Left lung (tissue), 10 donors: ENCODE results near the gene PRKG1. TPM values are rescaled to one million over a fixed set of nuclear protein-coding genes. Genes with fewer than 3 reads are reported as not detected.
"Not testable (repeated sequence)": the region's sequence is repeated elsewhere in the genome, so short reads cannot be mapped to it uniquely, and the experiment has no call there.

ENCODE experiments used
- ATAC-seq: fragments of 200-7000 bp; cut with Tn5 transposase; one replicate; pipeline ENCODE4 v1.9.1; 2020; ENCODE audit warnings: moderate library complexity
- DNase-seq, 4 donors: peaks; one replicate each; pipeline ENCODE4 v3.0.0-alpha.2; 2013 to 2020
- H3K27ac ChIP-seq, 2 donors: fragments of 200-600 bp; sonication (generic) in 1 of 2; one replicate each; pipeline versions ENCODE4 v1.5.0 to v1.8.0; 2020 to 2021
- H3K27me3 ChIP-seq, 2 donors: fragments of 200-600 bp; sonication (generic) in 1 of 2; one replicate each; pipeline versions ENCODE4 v1.5.0 to v1.8.0; 2020 to 2021
- H3K36me3 ChIP-seq, 2 donors: fragments of 200-600 bp; sonication (generic) in 1 of 2; one replicate each; pipeline versions ENCODE4 v1.5.0 to v1.8.0; 2020 to 2021
- H3K4me1 ChIP-seq, 2 donors: fragments of 200-600 bp; one replicate each; pipeline ENCODE4 v1.8.0; 2021
- H3K4me3 ChIP-seq, 2 donors: fragments of 200-600 bp; sonication (generic) in 1 of 2; one replicate each; pipeline versions ENCODE4 v1.5.0 to v1.8.0; 2020 to 2021; ENCODE audit warnings: mild to moderate bottlenecking in 1 of 2
- H3K9me3 ChIP-seq, 2 donors: fragments of 200-600 bp; sonication (generic) in 1 of 2; one replicate each; pipeline versions ENCODE4 v1.5.0 to v1.8.0; 2020 to 2021
- intact Hi-C, 2 donors: fragments of 100-400 bp; cut with DNase I; formaldehyde crosslinking; loops; one replicate each; pipeline versions ENCODE4 v1.11.2 to v1.14.2; 2022
- polyA plus RNA-seq, 6 donors: library from polyadenylated mRNA; unstranded; fragments of 120-200 nt; gene quantifications; one replicate each; pipeline ENCODE4 v1.2.1, GENCODE V29; 2013; ENCODE audit not compliant: insufficient read length in 6 of 6
- total RNA-seq, 2 donors: library from RNA; stranded (reverse); fragmentation: NEBNext Ultra II Directional; extraction: Animal tissue kit (Norgen Biotek cat#: 25700); gene quantifications; one replicate each; pipeline ENCODE4 v1.2.1, GENCODE V29; 2021
- TF ChIP-seq, protein P1 (sequence below), 2 donors: fragments of 200-600 bp; sonication (generic) in 1 of 2; IDR thresholded peaks; one replicate each; pipeline versions ENCODE4 v1.5.0 to v1.8.0; 2021; ENCODE audit warnings: antibody characterized with exemption in 2 of 2
- donor health status: DM: no; HTN: yes; CAD: no.
- donor health status: DM: no; HTN: no; CAD: no.

PRKG1 gene
- total and polyA plus RNA-seq, 8 donors, result 15.6 to 29.0 (median 17.8) TPM

DNA sequence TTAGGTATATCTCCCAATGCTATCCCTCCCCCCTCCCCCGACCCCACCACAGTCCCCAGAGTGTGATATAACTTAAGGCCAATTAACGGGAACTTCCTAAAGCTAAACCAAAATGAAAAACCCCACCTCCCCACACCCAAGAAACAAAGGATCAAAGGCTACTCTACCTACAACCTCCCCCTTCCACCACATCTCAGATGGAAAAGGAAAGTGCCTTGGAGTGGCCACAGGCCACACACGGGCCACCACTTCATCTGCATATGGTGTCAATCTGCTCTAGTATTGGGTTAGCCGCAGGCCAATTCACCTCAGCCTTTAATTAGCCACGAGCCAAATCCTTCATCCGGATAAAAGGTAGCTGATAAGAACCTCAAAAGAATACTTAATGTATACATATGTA lies 605.6 kb downstream of the PRKG1 start:
- ATAC-seq (no peak), DNase-seq (no peak)
- no peak overlapping the region for H3K4me3 ChIP-seq
- H3K9me3 ChIP-seq, result no peaks in the 10 kb centered on the region
- TF ChIP-seq, protein P1, sequence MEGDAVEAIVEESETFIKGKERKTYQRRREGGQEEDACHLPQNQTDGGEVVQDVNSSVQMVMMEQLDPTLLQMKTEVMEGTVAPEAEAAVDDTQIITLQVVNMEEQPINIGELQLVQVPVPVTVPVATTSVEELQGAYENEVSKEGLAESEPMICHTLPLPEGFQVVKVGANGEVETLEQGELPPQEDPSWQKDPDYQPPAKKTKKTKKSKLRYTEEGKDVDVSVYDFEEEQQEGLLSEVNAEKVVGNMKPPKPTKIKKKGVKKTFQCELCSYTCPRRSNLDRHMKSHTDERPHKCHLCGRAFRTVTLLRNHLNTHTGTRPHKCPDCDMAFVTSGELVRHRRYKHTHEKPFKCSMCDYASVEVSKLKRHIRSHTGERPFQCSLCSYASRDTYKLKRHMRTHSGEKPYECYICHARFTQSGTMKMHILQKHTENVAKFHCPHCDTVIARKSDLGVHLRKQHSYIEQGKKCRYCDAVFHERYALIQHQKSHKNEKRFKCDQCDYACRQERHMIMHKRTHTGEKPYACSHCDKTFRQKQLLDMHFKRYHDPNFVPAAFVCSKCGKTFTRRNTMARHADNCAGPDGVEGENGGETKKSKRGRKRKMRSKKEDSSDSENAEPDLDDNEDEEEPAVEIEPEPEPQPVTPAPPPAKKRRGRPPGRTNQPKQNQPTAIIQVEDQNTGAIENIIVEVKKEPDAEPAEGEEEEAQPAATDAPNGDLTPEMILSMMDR (IDR thresholded peaks at IDR 0.05), result no peak
- H3K4me1 ChIP-seq, result no peaks in the 10 kb centered on the region
- no peaks in the 10 kb centered on the region for H3K27me3 ChIP-seq
- H3K27ac ChIP-seq, result no peak overlapping the region
- no peaks in the 10 kb centered on the region for H3K36me3 ChIP-seq
- intact Hi-C loops, result no loop called here

DNA sequence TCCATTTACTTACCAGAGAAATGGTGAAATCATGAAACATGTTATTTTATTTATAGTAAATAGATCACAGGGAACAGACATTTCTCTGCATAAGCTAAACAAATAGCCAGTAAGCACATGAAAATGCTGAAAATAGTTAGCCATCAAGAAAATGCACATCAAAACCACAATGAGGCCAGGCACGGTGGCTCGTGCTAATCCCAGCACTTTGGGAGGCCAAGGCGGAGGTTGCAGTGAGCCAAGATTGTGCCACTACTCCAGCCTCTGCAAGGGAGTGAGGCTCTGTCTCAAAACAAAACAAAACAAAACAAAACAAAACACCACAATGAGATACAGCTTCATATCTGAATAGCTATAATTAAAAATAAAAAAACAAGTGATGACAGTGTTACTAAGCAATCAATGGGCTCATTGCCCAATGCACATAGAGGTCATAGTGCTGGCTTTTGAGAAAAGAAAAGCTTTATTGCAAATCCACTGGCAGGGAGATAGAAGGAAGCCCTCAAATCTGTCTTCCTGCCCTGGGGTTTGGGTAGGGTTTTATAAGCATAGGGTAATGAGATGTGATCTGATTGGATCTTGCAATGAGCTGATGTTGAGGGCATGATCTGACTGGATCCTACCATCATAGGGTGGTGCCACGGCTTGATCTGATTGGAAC lies 608.9 kb downstream of the PRKG1 start:
- no peaks in the 10 kb centered on the region for H3K27me3 ChIP-seq
- H3K4me3 ChIP-seq, result no peak overlapping the region
- TF ChIP-seq, protein P1 (IDR thresholded peaks at IDR 0.05), result no peak
- DNase-seq, result peak in 2 of 4 donors; percentile 47 to 76
- H3K4me1 ChIP-seq, result no peaks in the 10 kb centered on the region
- no peaks in the 10 kb centered on the region for H3K36me3 ChIP-seq
- ATAC-seq, result peak; percentile 36
- intact Hi-C loops, result no loop called here
- no peaks in the 10 kb centered on the region for H3K9me3 ChIP-seq
- H3K27ac ChIP-seq, result no peak overlapping the region

DNA sequence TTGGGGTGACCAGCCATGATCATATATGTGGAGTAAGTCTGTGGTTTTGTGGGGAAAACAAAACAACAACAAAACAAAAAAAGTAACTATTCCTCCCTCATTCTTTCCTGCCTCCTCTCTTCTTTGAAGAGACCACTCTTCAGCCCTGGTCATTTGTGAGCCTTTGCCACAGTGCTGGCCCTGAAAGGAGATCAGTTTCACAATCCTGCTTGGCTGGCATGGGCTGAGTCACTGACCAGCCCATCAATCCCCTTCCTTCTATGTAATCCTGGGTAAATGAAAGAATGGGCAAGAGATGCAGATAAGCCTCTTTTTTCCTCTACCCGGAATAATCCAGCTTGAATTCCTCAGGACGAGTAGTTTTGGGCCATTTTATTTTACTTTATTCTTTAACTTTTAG lies 611.5 kb downstream of the PRKG1 start:
- Histone ChIP-seq H3K27ac (no peak overlapping the region), H3K4me1 (no peaks in the 10 kb centered on the region), H3K36me3 (no peaks in the 10 kb centered on the region), H3K4me3 (no peak overlapping the region), H3K27me3 (no peaks in the 10 kb centered on the region), H3K9me3 (no peaks in the 10 kb centered on the region)
- ATAC-seq, result no peak
- TF ChIP-seq, protein P1 (IDR thresholded peaks at IDR 0.05), result no peak
- intact Hi-C loops, result no loop called here
- DNase-seq, result no peak

DNA sequence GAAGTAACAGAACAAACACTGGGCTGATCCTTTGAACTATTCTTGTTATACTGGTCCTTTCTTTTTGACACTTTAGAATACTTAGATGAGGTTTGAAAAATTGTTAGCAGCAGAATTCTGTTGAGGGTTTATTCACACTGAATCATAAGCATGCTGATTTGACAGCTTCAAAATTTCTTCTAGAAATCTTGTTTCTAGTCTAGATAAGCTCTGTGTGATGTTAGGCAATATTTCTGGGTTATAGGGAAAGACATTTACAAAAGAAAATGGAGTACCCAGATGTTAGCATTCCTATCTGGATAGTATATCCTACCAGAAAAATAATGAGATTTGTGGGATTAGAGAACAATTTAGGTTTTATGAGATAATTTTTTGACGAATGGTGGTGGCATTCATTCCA lies 613.0 kb downstream of the PRKG1 start:
- no peaks in the 10 kb centered on the region for H3K36me3 ChIP-seq

DNA sequence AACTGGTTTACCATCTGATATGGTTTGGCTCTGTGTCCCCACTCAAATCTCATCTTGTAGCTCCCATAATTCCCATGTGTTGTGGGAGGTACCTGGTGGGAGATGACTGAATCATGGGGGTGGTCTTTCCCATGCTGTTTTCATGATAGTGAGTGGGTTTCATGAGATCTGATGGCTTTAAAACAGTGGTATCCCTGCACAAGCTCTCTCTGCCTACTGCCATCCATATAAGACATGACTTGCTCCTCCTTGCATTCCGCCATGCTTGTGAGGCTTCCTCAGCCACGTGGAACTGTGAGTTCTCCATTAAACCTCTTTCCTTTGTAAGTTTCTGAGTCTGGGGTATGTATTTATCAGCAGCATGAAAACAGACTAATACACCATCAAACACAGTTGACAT lies 614.5 kb downstream of the PRKG1 start:
- ATAC-seq, H3K9me3 ChIP-seq, DNase-seq, H3K4me1 ChIP-seq, H3K4me3 ChIP-seq, H3K27ac ChIP-seq, H3K36me3 ChIP-seq, intact Hi-C loops, H3K27me3 ChIP-seq: not testable (repeated sequence)

More for the DNA sequence above, 613.0 kb downstream of the PRKG1 start:
- TF ChIP-seq, protein P1 (IDR thresholded peaks at IDR 0.05), result no peak
- H3K9me3 ChIP-seq, result no peaks in the 10 kb centered on the region
- no peak overlapping the region for H3K27ac ChIP-seq
- no peaks in the 10 kb centered on the region for H3K4me1 ChIP-seq
- no peaks in the 10 kb centered on the region for H3K27me3 ChIP-seq
- intact Hi-C loops, result no loop called here
- ATAC-seq (no peak), DNase-seq (no peak)
- no peak overlapping the region for H3K4me3 ChIP-seq

DNA sequence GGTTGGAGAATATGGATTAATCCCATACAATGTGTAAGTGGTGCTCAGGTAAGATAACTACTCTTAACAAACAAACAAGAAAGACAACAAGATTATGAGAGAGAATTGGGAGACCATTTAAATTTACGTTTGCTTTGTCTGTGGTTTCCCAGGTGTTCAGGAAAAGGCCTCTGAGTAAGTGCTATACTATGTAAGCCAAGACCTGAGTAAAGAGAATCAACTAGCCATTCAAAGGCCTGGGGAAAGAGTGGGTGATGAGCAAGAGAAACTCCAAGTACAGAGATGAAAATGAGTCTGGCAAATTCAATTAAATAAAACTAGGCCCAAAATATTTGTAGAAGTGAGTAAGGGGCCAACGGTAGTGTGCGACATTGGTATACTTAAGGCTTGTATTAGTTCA lies 615.2 kb downstream of the PRKG1 start:
- Histone ChIP-seq H3K4me3 (no peak overlapping the region), H3K4me1 (no peaks in the 10 kb centered on the region), H3K27me3 (no peaks in the 10 kb centered on the region), H3K9me3 (no peaks in the 10 kb centered on the region), H3K36me3 (no peaks in the 10 kb centered on the region), H3K27ac (no peak overlapping the region)
- ATAC-seq (no peak), DNase-seq (no peak)
- TF ChIP-seq, protein P1 (IDR thresholded peaks at IDR 0.05), result no peak
- intact Hi-C loops, result no loop called here
